Fibroblast of pulmonary artery (primary cell): ENCODE data around the gene ADAP1.
"Not testable (repeated sequence)": the region's sequence is repeated elsewhere in the genome, so short reads cannot be mapped to it uniquely, and the experiment has no call there.

Source experiments
- DNase-seq: peaks from one replicate; pipeline ENCODE4 v3.0.0-alpha.2; 2010; ENCODE audit warnings: low read depth
- H3K4me3 ChIP-seq: replicated peaks from 2 replicates; pipeline ENCODE4 v1.5.1; 2011; ENCODE audit warnings: low read depth, mild to moderate bottlenecking, control low read depth, low read length, moderate library complexity
- CTCF ChIP-seq: IDR thresholded peaks from 2 replicates; pipeline ENCODE4 v1.5.1; 2011; ENCODE audit warnings: mild to moderate bottlenecking, control low read depth, low read length, inconsistent platforms; ENCODE audit errors: missing control alignments

ADAP1 gene

GRCh38 chr7:954330-955238 is at the start of gene ADAP1:
Gene ADAP1 (minus strand): TSS chr7:954680. CDS start chr7:954477, 203 bp downstream.
- TF ChIP-seq CTCF: no peak
- peak within 1 kb of the TSS; percentile 40 for H3K4me3 ChIP-seq
- peak; percentile 53 for DNase-seq

GRCh38 chr7:1002445-1002844 is 48.0 kb upstream of the ADAP1 start:
- not testable (repeated sequence) for H3K4me3 ChIP-seq, DNase-seq

GRCh38 chr7:1002026-1002425 is 47.5 kb upstream of the ADAP1 start:
- not testable (repeated sequence) for H3K4me3 ChIP-seq, DNase-seq

GRCh38 chr7:1001069-1001770 is 46.7 kb upstream of the ADAP1 start:
- not testable (repeated sequence) for DNase-seq, H3K4me3 ChIP-seq

- no peak overlapping the region for H3K4me3 ChIP-seq
- DNase-seq: no peak
- TF ChIP-seq CTCF: no peak
Measured at GRCh38 chr7:999941-1000935, 45.8 kb upstream of the ADAP1 start.

- no peak overlapping the region for H3K4me3 ChIP-seq
- DNase-seq: no peak
- no peak for TF ChIP-seq CTCF
Measured at GRCh38 chr7:999149-999879, 44.8 kb upstream of the ADAP1 start.

- DNase-seq: no peak
- no peak overlapping the region for H3K4me3 ChIP-seq
- TF ChIP-seq CTCF: no peak
Measured at GRCh38 chr7:997404-998395, 43.2 kb upstream of the ADAP1 start.
